Stimulated activated CD8-positive, alpha-beta memory T cell treated with anti-CD3 and anti-CD28 coated beads, Interleukin-7, amount 100 ng/mL, for 48 hours (primary cell): Measurements from ENCODE around the gene FAM76A.
"Not testable (repeated sequence)": the region's sequence is repeated elsewhere in the genome, so short reads cannot be mapped to it uniquely, and the experiment has no call there.

Experiments used
- DNase-seq, 2 donors: peaks; one replicate each; pipeline ENCODE4 v3.0.0-alpha.2; 2020; ENCODE audit warnings: low read depth in 1 of 2; ENCODE audit errors: extremely low read depth in 1 of 2

Gene FAM76A

GRCh38 chr1:27774654-27775053 is 48.9 kb downstream of the FAM76A start:
- DNase-seq, result no peak

- DNase-seq, result not testable (repeated sequence)
These were observed 49.6 kb downstream of the FAM76A start for GRCh38 chr1:27775336-27775735.

GRCh38 chr1:27776276-27776675 is 50.5 kb downstream of the FAM76A start:
- not testable (repeated sequence) for DNase-seq

- DNase-seq, result no peak
These were observed 52.3 kb downstream of the FAM76A start for GRCh38 chr1:27778056-27778455.

GRCh38 chr1:27779122-27779521 is 53.4 kb downstream of the FAM76A start:
- DNase-seq, result no peak

GRCh38 chr1:27782950-27783349 is 57.2 kb downstream of the FAM76A start:
- no peak for DNase-seq

- no peak for DNase-seq
These were observed 58.9 kb downstream of the FAM76A start for GRCh38 chr1:27784700-27785099.

GRCh38 chr1:27785781-27786455 is 60.2 kb downstream of the FAM76A start:
- DNase-seq, result no peak

- DNase-seq, result no peak
These were observed 62.1 kb downstream of the FAM76A start for GRCh38 chr1:27787895-27788294.

- no peak for DNase-seq
These were observed 63.8 kb downstream of the FAM76A start for GRCh38 chr1:27789540-27790041.

- DNase-seq, result not testable (repeated sequence)
These were observed 64.5 kb downstream of the FAM76A start for GRCh38 chr1:27790270-27790669.

GRCh38 chr1:27795601-27796000 is 69.8 kb downstream of the FAM76A start:
- no peak for DNase-seq

GRCh38 chr1:27804791-27805190 is 79.0 kb downstream of the FAM76A start:
- DNase-seq, result no peak

- no peak for DNase-seq
These were observed 81.0 kb downstream of the FAM76A start for GRCh38 chr1:27806758-27807157.

- no peak for DNase-seq
These were observed 81.6 kb downstream of the FAM76A start for GRCh38 chr1:27807385-27807784.

- DNase-seq, result not testable (repeated sequence)
These were observed 82.4 kb downstream of the FAM76A start for GRCh38 chr1:27808131-27808530.

- no peak for DNase-seq
These were observed 84.1 kb downstream of the FAM76A start for GRCh38 chr1:27809883-27810282.

GRCh38 chr1:27811741-27812500 is 86.2 kb downstream of the FAM76A start:
- no peak for DNase-seq
